GM23338 (cell line): ENCODE data around the gene RAB33B. TPM values are rescaled to one million over a fixed set of nuclear protein-coding genes. Genes with fewer than 3 reads are reported as not detected.

Source experiments
- ATAC-seq: fragments of 200-7000 bp; cut with Tn5 transposase; 3 replicates; pipeline ENCODE4 v1.9.1; 2020
- DNase-seq: peaks from one replicate; pipeline ENCODE4 v3.0.0-alpha.2; 2015; ENCODE audit warnings: low spot score
- H2AFZ ChIP-seq: fragments of 200-600 bp; sonication (generic); 2 replicates; pipeline ENCODE4 v1.8.0; 2016; ENCODE audit warnings: antibody characterized with exemption, mild to moderate bottlenecking, moderate library complexity
- H3F3A ChIP-seq: fragments of 200-600 bp; sonication (generic); replicated peaks from 2 replicates; pipeline ENCODE4 v1.8.0; 2017; ENCODE audit warnings: antibody characterized with exemption, mixed run types, low read depth
- H3K27ac ChIP-seq: fragments of 200-600 bp; sonication (generic); 2 replicates; pipeline ENCODE4 v1.6.1; 2016; ENCODE audit warnings: low read depth
- H3K27me3 ChIP-seq: fragments of 200-600 bp; sonication (generic); 2 replicates; pipeline ENCODE4 v1.8.0; 2016; ENCODE audit warnings: mild to moderate bottlenecking, mixed run types, moderate library complexity; ENCODE audit not compliant: insufficient read depth
- H3K36me3 ChIP-seq: fragments of 200-600 bp; sonication (generic); 2 replicates; pipeline ENCODE4 v1.8.0; 2016; ENCODE audit warnings: mild to moderate bottlenecking; ENCODE audit not compliant: insufficient read depth
- H3K4me1 ChIP-seq: fragments of 200-600 bp; sonication (generic); 2 replicates; pipeline ENCODE4 v1.8.0; 2016; ENCODE audit warnings: mild to moderate bottlenecking, moderate library complexity; ENCODE audit not compliant: insufficient read depth
- H3K4me2 ChIP-seq: fragments of 200-600 bp; sonication (generic); 2 replicates; pipeline ENCODE4 v1.7.1; 2017; ENCODE audit warnings: mixed run types
- H3K4me3 ChIP-seq: fragments of 200-600 bp; sonication (generic); 2 replicates; pipeline ENCODE4 v1.6.1; 2016; ENCODE audit warnings: mixed run types
- H3K79me2 ChIP-seq: fragments of 200-600 bp; sonication (generic); replicated peaks from 2 replicates; pipeline ENCODE4 v1.8.0; 2017; ENCODE audit warnings: mild to moderate bottlenecking; ENCODE audit not compliant: insufficient read depth
- H3K9me2 ChIP-seq: fragments of 200-600 bp; sonication (generic); 2 replicates; pipeline ENCODE4 v1.8.0; 2017; ENCODE audit not compliant: insufficient read depth
- H4K20me1 ChIP-seq: fragments of 200-600 bp; sonication (generic); replicated peaks from 2 replicates; pipeline ENCODE4 v1.8.0; 2017; ENCODE audit warnings: mild to moderate bottlenecking; ENCODE audit not compliant: insufficient read depth
- H3K27ac Mint-ChIP-seq: 2 replicates; pipeline ENCODE4 v1.8.0; 2020; ENCODE audit warnings: inconsistent platforms, mild to moderate bottlenecking, moderate library complexity, mixed read lengths
- H3K27me3 Mint-ChIP-seq: 3 replicates; pipeline ENCODE4 v1.8.0; 2022; ENCODE audit warnings: low read depth, mild to moderate bottlenecking, moderate library complexity, mixed read lengths, inconsistent platforms; ENCODE audit not compliant: insufficient read depth, poor library complexity
- H3K36me3 Mint-ChIP-seq: 3 replicates; pipeline ENCODE4 v1.8.0; 2021; ENCODE audit warnings: low read depth, mild to moderate bottlenecking, inconsistent platforms, moderate library complexity, mixed read lengths
- H3K4me1 Mint-ChIP-seq: 3 replicates; pipeline ENCODE4 v1.8.0; 2020; ENCODE audit warnings: mild to moderate bottlenecking, inconsistent platforms, mixed read lengths
- H3K4me3 Mint-ChIP-seq: 3 replicates; pipeline ENCODE4 v1.8.0; 2021; ENCODE audit warnings: moderate library complexity, mild to moderate bottlenecking, inconsistent platforms, mixed read lengths
- H3K9me3 Mint-ChIP-seq: 3 replicates; pipeline ENCODE4 v1.8.0; 2020; ENCODE audit warnings: moderate library complexity, mild to moderate bottlenecking, inconsistent platforms, mixed read lengths
- EZH2 ChIP-seq: fragments of 200-600 bp; sonication (generic); IDR thresholded peaks from one replicate; pipeline ENCODE4 v1.8.0; 2017; ENCODE audit warnings: antibody characterized with exemption, mild to moderate bottlenecking, low read depth; ENCODE audit not compliant: unreplicated experiment
- EZH2phosphoT487 ChIP-seq: fragments of 200-600 bp; sonication (generic); IDR thresholded peaks from one replicate; pipeline ENCODE4 v1.8.1; 2018; ENCODE audit warnings: antibody characterized with exemption; ENCODE audit not compliant: unreplicated experiment
- JUNB ChIP-seq: IDR thresholded peaks from one replicate; pipeline ENCODE4 v1.6.1; 2016; ENCODE audit warnings: antibody characterized with exemption; ENCODE audit not compliant: unreplicated experiment
- NANOG ChIP-seq: IDR thresholded peaks from 2 replicates; pipeline ENCODE4 v1.6.1; 2016; ENCODE audit warnings: antibody characterized with exemption, borderline replicate concordance
- POLR2AphosphoS5 ChIP-seq: IDR thresholded peaks from 2 replicates; pipeline ENCODE4 v1.6.1; 2016; ENCODE audit warnings: antibody characterized with exemption, low read depth
- ZNF114 ChIP-seq: fragments of 250-450 bp; sonication (Bioruptor Pico); IDR thresholded peaks from 2 replicates; pipeline ENCODE4 v1.5.0; 2020; ENCODE audit warnings: mild to moderate bottlenecking, moderate library complexity
- ZNF331 ChIP-seq: fragments of 250-450 bp; sonication (Bioruptor Pico); IDR thresholded peaks from 2 replicates; pipeline ENCODE4 v1.5.0; 2020; ENCODE audit warnings: low read depth, mild to moderate bottlenecking, moderate library complexity
- polyA plus RNA-seq: library from polyadenylated mRNA; unstranded; fragments of >200 nt; fragmentation: Nextera tagmentation; extraction: Ambion mirVana; gene quantifications from 2 replicates; pipeline ENCODE4 v1.2.1, GENCODE V29; 2016
- total RNA-seq: library from RNA; depleted of rRNA; stranded (reverse); fragments of >200 nt; shearing (Covaris generic); gene quantifications from 2 replicates; pipeline ENCODE4 v1.2.3, GENCODE V29; 2014
- TF ChIP-seq, protein P1 (sequence below): IDR thresholded peaks from 2 replicates; pipeline ENCODE4 v1.6.1; 2016; ENCODE audit warnings: antibody characterized with exemption
- TF ChIP-seq, protein P2 (sequence below), 2 experiments: fragments of 200-600 bp in 1 of 2; sonication (generic) in 1 of 2; conservative IDR thresholded peaks; 2 replicates each; pipeline versions ENCODE4 v1.5.1 to v1.6.1; 2016 to 2017; ENCODE audit warnings: antibody characterized with exemption in 2 of 2, low read depth in 2 of 2, mild to moderate bottlenecking in 2 of 2, moderate library complexity in 1 of 2
- TF ChIP-seq, protein P3 (sequence below): fragments of 250-450 bp; sonication (Bioruptor Pico); IDR thresholded peaks from 2 replicates; pipeline ENCODE4 v1.5.0; 2020; ENCODE audit warnings: mild to moderate bottlenecking, moderate library complexity
- TF ChIP-seq, protein P4 (sequence below): IDR thresholded peaks from one replicate; pipeline ENCODE4 v1.6.1; 2018; ENCODE audit warnings: antibody characterized with exemption; ENCODE audit not compliant: unreplicated experiment

The RAB33B gene
- total and polyA plus RNA-seq, 2 experiments from 2014 or later = 9.9 to 17.5 TPM

DNA sequence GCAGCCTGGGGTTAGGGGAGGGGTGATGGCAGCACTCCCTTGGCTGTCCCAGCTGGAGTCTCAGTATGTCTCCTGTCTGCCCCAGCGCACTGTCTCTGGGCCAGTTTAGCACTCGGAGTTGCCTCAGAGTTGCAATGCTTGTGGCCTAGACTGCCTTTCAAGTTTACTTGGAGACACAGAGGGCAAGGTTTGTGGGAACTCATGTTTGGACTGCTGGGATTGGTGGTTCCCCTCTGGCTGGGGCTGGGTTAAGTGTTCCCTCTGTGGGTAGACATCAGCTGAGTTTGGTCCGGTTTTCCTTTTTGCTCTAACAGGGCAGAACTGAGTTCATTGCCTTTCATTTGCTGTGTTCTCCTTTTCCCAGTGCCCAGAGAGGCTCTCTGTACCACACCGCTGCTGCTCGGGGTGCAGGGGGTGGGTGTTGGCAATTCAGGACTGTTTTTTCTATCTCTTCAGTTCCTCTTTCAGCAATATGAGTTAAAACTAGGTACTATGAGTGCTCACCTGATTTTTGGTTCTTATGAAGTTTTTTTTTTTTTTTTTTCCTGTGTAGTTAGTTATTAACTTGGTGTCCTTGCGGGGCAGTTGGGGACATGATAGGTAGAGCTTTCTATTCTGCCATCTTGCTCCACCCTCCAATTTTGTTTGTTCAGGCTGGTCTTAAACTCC, 17.2 kb downstream of the RAB33B start:
- peaks cover 58% of the 10 kb centered on the region for H3K79me2 ChIP-seq
- no peak overlapping the region for H3K4me3 Mint-ChIP-seq

More for the DNA sequence above, 17.2 kb downstream of the RAB33B start:
- TF ChIP-seq EZH2phosphoT487 = no peak
- TF ChIP-seq ZNF331 (CRISPR knock-in tag) = no peak
- TF ChIP-seq, protein P1, sequence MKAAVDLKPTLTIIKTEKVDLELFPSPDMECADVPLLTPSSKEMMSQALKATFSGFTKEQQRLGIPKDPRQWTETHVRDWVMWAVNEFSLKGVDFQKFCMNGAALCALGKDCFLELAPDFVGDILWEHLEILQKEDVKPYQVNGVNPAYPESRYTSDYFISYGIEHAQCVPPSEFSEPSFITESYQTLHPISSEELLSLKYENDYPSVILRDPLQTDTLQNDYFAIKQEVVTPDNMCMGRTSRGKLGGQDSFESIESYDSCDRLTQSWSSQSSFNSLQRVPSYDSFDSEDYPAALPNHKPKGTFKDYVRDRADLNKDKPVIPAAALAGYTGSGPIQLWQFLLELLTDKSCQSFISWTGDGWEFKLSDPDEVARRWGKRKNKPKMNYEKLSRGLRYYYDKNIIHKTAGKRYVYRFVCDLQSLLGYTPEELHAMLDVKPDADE = no peak
- TF ChIP-seq, protein P2, sequence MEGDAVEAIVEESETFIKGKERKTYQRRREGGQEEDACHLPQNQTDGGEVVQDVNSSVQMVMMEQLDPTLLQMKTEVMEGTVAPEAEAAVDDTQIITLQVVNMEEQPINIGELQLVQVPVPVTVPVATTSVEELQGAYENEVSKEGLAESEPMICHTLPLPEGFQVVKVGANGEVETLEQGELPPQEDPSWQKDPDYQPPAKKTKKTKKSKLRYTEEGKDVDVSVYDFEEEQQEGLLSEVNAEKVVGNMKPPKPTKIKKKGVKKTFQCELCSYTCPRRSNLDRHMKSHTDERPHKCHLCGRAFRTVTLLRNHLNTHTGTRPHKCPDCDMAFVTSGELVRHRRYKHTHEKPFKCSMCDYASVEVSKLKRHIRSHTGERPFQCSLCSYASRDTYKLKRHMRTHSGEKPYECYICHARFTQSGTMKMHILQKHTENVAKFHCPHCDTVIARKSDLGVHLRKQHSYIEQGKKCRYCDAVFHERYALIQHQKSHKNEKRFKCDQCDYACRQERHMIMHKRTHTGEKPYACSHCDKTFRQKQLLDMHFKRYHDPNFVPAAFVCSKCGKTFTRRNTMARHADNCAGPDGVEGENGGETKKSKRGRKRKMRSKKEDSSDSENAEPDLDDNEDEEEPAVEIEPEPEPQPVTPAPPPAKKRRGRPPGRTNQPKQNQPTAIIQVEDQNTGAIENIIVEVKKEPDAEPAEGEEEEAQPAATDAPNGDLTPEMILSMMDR (conservative IDR thresholded peaks at IDR 0.05; ENCODE audit: low read depth in 2 of 2) = no peak
- no peak for TF ChIP-seq JUNB
- TF ChIP-seq, protein P3, sequence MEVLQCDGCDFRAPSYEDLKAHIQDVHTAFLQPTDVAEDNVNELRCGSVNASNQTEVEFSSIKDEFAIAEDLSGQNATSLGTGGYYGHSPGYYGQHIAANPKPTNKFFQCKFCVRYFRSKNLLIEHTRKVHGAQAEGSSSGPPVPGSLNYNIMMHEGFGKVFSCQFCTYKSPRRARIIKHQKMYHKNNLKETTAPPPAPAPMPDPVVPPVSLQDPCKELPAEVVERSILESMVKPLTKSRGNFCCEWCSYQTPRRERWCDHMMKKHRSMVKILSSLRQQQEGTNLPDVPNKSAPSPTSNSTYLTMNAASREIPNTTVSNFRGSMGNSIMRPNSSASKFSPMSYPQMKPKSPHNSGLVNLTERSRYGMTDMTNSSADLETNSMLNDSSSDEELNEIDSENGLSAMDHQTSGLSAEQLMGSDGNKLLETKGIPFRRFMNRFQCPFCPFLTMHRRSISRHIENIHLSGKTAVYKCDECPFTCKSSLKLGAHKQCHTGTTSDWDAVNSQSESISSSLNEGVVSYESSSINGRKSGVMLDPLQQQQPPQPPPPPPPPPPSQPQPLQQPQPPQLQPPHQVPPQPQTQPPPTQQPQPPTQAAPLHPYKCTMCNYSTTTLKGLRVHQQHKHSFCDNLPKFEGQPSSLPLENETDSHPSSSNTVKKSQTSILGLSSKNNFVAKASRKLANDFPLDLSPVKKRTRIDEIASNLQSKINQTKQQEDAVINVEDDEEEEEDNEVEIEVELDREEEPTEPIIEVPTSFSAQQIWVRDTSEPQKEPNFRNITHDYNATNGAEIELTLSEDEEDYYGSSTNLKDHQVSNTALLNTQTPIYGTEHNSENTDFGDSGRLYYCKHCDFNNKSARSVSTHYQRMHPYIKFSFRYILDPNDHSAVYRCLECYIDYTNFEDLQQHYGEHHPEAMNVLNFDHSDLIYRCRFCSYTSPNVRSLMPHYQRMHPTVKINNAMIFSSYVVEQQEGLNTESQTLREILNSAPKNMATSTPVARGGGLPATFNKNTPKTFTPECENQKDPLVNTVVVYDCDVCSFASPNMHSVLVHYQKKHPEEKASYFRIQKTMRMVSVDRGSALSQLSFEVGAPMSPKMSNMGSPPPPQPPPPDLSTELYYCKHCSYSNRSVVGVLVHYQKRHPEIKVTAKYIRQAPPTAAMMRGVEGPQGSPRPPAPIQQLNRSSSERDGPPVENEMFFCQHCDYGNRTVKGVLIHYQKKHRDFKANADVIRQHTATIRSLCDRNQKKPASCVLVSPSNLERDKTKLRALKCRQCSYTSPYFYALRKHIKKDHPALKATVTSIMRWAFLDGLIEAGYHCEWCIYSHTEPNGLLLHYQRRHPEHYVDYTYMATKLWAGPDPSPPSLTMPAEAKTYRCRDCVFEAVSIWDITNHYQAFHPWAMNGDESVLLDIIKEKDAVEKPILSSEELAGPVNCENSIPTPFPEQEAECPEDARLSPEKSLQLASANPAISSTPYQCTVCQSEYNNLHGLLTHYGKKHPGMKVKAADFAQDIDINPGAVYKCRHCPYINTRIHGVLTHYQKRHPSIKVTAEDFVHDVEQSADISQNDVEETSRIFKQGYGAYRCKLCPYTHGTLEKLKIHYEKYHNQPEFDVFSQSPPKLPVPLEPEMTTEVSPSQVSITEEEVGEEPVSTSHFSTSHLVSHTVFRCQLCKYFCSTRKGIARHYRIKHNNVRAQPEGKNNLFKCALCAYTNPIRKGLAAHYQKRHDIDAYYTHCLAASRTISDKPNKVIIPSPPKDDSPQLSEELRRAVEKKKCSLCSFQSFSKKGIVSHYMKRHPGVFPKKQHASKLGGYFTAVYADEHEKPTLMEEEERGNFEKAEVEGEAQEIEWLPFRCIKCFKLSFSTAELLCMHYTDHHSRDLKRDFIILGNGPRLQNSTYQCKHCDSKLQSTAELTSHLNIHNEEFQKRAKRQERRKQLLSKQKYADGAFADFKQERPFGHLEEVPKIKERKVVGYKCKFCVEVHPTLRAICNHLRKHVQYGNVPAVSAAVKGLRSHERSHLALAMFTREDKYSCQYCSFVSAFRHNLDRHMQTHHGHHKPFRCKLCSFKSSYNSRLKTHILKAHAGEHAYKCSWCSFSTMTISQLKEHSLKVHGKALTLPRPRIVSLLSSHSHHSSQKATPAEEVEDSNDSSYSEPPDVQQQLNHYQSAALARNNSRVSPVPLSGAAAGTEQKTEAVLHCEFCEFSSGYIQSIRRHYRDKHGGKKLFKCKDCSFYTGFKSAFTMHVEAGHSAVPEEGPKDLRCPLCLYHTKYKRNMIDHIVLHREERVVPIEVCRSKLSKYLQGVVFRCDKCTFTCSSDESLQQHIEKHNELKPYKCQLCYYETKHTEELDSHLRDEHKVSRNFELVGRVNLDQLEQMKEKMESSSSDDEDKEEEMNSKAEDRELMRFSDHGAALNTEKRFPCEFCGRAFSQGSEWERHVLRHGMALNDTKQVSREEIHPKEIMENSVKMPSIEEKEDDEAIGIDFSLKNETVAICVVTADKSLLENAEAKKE (CRISPR knock-in tag) = no peak
- TF ChIP-seq NANOG = no peak
- TF ChIP-seq ZNF114 = no peak
- TF ChIP-seq, protein P4, sequence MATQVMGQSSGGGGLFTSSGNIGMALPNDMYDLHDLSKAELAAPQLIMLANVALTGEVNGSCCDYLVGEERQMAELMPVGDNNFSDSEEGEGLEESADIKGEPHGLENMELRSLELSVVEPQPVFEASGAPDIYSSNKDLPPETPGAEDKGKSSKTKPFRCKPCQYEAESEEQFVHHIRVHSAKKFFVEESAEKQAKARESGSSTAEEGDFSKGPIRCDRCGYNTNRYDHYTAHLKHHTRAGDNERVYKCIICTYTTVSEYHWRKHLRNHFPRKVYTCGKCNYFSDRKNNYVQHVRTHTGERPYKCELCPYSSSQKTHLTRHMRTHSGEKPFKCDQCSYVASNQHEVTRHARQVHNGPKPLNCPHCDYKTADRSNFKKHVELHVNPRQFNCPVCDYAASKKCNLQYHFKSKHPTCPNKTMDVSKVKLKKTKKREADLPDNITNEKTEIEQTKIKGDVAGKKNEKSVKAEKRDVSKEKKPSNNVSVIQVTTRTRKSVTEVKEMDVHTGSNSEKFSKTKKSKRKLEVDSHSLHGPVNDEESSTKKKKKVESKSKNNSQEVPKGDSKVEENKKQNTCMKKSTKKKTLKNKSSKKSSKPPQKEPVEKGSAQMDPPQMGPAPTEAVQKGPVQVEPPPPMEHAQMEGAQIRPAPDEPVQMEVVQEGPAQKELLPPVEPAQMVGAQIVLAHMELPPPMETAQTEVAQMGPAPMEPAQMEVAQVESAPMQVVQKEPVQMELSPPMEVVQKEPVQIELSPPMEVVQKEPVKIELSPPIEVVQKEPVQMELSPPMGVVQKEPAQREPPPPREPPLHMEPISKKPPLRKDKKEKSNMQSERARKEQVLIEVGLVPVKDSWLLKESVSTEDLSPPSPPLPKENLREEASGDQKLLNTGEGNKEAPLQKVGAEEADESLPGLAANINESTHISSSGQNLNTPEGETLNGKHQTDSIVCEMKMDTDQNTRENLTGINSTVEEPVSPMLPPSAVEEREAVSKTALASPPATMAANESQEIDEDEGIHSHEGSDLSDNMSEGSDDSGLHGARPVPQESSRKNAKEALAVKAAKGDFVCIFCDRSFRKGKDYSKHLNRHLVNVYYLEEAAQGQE = no peak
- no peak for TF ChIP-seq POLR2AphosphoS5
- TF ChIP-seq EZH2 = no peak
- Histone ChIP-seq H3K4me2 (no peak overlapping the region), H3K9me2 (no peaks in the 10 kb centered on the region), H3K4me1 (no peaks in the 10 kb centered on the region), H3K36me3 (no peaks in the 10 kb centered on the region; the same call in 1 of the 2 replicates), H4K20me1 (no peaks in the 10 kb centered on the region; the same call in 1 of the 2 replicates), H2AFZ (no peak overlapping the region), H3K4me3 (no peak overlapping the region), H3K27me3 (no peaks in the 10 kb centered on the region), H3F3A (no peaks in the 10 kb centered on the region), H3K27ac (no peak overlapping the region)
- Mint-ChIP-seq H3K27me3 (no peaks in the 10 kb centered on the region), H3K4me1 (no peaks in the 10 kb centered on the region), H3K9me3 (peaks cover 18% of the 10 kb centered on the region), H3K36me3 (peaks cover 48% of the 10 kb centered on the region), H3K27ac (no peak overlapping the region)
- ATAC-seq = no peak
- DNase-seq = no peak
